ENCODE results near the gene ABCD2. TPM values are rescaled to one million over a fixed set of nuclear protein-coding genes. Genes with fewer than 3 reads are reported as not detected.
A peak's percentile ranks its signal among the peaks of the same experiment; 100 is the strongest.

ABCD2 gene
- total and polyA plus RNA-seq, 9 of the 15 experiments (the other 6 are each of a cell fraction or from before 2014, with no cell fraction given) = 0.01 to 0.08 (median 0.04) TPM; not detected in 3

- TF ChIP-seq, protein P1, sequence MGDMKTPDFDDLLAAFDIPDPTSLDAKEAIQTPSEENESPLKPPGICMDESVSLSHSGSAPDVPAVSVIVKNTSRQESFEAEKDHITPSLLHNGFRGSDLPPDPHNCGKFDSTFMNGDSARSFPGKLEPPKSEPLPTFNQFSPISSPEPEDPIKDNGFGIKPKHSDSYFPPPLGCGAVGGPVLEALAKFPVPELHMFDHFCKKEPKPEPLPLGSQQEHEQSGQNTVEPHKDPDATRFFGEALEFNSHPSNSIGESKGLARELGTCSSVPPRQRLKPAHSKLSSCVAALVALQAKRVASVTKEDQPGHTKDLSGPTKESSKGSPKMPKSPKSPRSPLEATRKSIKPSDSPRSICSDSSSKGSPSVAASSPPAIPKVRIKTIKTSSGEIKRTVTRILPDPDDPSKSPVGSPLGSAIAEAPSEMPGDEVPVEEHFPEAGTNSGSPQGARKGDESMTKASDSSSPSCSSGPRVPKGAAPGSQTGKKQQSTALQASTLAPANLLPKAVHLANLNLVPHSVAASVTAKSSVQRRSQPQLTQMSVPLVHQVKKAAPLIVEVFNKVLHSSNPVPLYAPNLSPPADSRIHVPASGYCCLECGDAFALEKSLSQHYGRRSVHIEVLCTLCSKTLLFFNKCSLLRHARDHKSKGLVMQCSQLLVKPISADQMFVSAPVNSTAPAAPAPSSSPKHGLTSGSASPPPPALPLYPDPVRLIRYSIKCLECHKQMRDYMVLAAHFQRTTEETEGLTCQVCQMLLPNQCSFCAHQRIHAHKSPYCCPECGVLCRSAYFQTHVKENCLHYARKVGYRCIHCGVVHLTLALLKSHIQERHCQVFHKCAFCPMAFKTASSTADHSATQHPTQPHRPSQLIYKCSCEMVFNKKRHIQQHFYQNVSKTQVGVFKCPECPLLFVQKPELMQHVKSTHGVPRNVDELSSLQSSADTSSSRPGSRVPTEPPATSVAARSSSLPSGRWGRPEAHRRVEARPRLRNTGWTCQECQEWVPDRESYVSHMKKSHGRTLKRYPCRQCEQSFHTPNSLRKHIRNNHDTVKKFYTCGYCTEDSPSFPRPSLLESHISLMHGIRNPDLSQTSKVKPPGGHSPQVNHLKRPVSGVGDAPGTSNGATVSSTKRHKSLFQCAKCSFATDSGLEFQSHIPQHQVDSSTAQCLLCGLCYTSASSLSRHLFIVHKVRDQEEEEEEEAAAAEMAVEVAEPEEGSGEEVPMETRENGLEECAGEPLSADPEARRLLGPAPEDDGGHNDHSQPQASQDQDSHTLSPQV (IDR thresholded peaks at IDR 0.05) = peak; percentile 79
- TF ChIP-seq RBM25 (IDR thresholded peaks at IDR 0.05; ENCODE audit: low read depth, low read length, severe bottlenecking) = no peak
- peak in 1 of 2 experiments; percentile 73; a peak in 1 of 3 replicates for TF ChIP-seq CBX3 (IDR thresholded peaks at IDR 0.05; ENCODE audit: borderline replicate concordance in 1 of 2, low read length in 2 of 2)
- peak; percentile 82 for TF ChIP-seq DMBX1 (CRISPR knock-in tag; IDR thresholded peaks at IDR 0.05; ENCODE audit: borderline replicate concordance)
- TF ChIP-seq SRSF3 (IDR thresholded peaks at IDR 0.05; ENCODE audit: insufficient read depth, low read length) = no peak
- no peak for TF ChIP-seq BRCA1 (IDR thresholded peaks at IDR 0.05)
- no peak for TF ChIP-seq BRCA1 (CRISPR knock-in tag; IDR thresholded peaks at IDR 0.05)
- TF ChIP-seq CREB1 (IDR thresholded peaks at IDR 0.05) = no peak
- TF ChIP-seq CREB1 (CRISPR knock-in tag; IDR thresholded peaks at IDR 0.05) = no peak
- TF ChIP-seq CEBPZ (IDR thresholded peaks at IDR 0.05; ENCODE audit: borderline replicate concordance, low read depth, low read length) = no peak
- no peak for TF ChIP-seq NFE2 (IDR thresholded peaks at IDR 0.05; ENCODE audit: low read depth)
- TF ChIP-seq ETV1 (tag; conservative IDR thresholded peaks at IDR 0.05; ENCODE audit: low read depth) = peak; percentile 97
- no peak for TF ChIP-seq ZNF583 (CRISPR knock-in tag; IDR thresholded peaks at IDR 0.05)
- TF ChIP-seq UBTF (IDR thresholded peaks at IDR 0.05; ENCODE audit: borderline replicate concordance in 1 of 2, low read depth in 2 of 2, low read length in 2 of 2) = 0 out of 4 replicates have a peak, but pooled peaks of 1 of the 2 experiments have one; percentile 29
- no peak for TF ChIP-seq TRIM24 (IDR thresholded peaks at IDR 0.05)
- TF ChIP-seq HNRNPL (IDR thresholded peaks at IDR 0.05; ENCODE audit: low read depth, low read length) = no peak
- TF ChIP-seq CBX2 (IDR thresholded peaks at IDR 0.05; ENCODE audit: insufficient read depth, low read length, poor library complexity, severe bottlenecking) = no peak
- TF ChIP-seq NEUROD1 (IDR thresholded peaks at IDR 0.05; ENCODE audit: borderline replicate concordance, low read depth, low read length, partially characterized antibody) = peak; percentile 40
These were observed 6.6 kb upstream of the ABCD2 start (continued) for GRCh38 chr12:39626033-39626814.
